GM23248 (cell line): ENCODE data around the gene MTG2. TPM values are rescaled to one million over a fixed set of nuclear protein-coding genes. Genes with fewer than 3 reads are reported as not detected.

Source experiments
- DNase-seq: peaks from one replicate; pipeline ENCODE4 v3.0.0-alpha.2; 2015
- H2AFZ ChIP-seq: fragments of 200-600 bp; sonication (generic); 2 replicates; pipeline ENCODE4 v1.6.1; 2016; ENCODE audit warnings: antibody characterized with exemption
- H3F3A ChIP-seq: fragments of 200-600 bp; sonication (generic); 2 replicates; pipeline ENCODE4 v1.6.1; 2016; ENCODE audit warnings: mild to moderate bottlenecking, antibody characterized with exemption, mixed run types; ENCODE audit not compliant: insufficient read depth
- H3K27ac ChIP-seq: fragments of 200-600 bp; sonication (generic); 2 replicates; pipeline ENCODE4 v1.5.1; 2016; ENCODE audit warnings: mild to moderate bottlenecking
- H3K27me3 ChIP-seq: fragments of 200-600 bp; sonication (generic); replicated peaks from 2 replicates; pipeline ENCODE4 v1.6.1; 2016; ENCODE audit warnings: mild to moderate bottlenecking; ENCODE audit not compliant: insufficient read depth
- H3K36me3 ChIP-seq: fragments of 200-600 bp; sonication (generic); 2 replicates; pipeline ENCODE4 v1.6.1; 2016; ENCODE audit warnings: low read depth, mild to moderate bottlenecking
- H3K4me1 ChIP-seq: fragments of 200-600 bp; sonication (generic); 2 replicates; pipeline ENCODE4 v1.6.1; 2016; ENCODE audit warnings: mild to moderate bottlenecking; ENCODE audit not compliant: insufficient read depth
- H3K4me2 ChIP-seq: fragments of 200-600 bp; sonication (generic); one replicate; pipeline ENCODE4 v1.6.1; 2016; ENCODE audit warnings: mild to moderate bottlenecking; ENCODE audit not compliant: unreplicated experiment
- H3K4me3 ChIP-seq: fragments of 200-600 bp; sonication (generic); 2 replicates; pipeline ENCODE4 v1.5.1; 2016; ENCODE audit warnings: mild to moderate bottlenecking
- H3K79me2 ChIP-seq: fragments of 200-600 bp; sonication (generic); 2 replicates; pipeline ENCODE4 v1.6.1; 2016; ENCODE audit warnings: mild to moderate bottlenecking; ENCODE audit not compliant: insufficient read depth
- H3K9ac ChIP-seq: fragments of 200-600 bp; sonication (generic); 2 replicates; pipeline ENCODE4 v1.6.1; 2016; ENCODE audit warnings: mild to moderate bottlenecking
- H3K9me2 ChIP-seq: fragments of 200-600 bp; sonication (generic); 2 replicates; pipeline ENCODE4 v1.6.1; 2016; ENCODE audit warnings: mixed run types, mild to moderate bottlenecking, moderate library complexity; ENCODE audit not compliant: insufficient read depth
- H3K9me3 ChIP-seq: fragments of 200-600 bp; sonication (generic); one replicate; pipeline ENCODE4 v1.6.1; 2017; ENCODE audit warnings: low read depth
- H4K20me1 ChIP-seq: fragments of 200-600 bp; sonication (generic); 2 replicates; pipeline ENCODE4 v1.6.0; 2016; ENCODE audit not compliant: insufficient read depth
- EZH2 ChIP-seq: fragments of 200-600 bp; sonication (generic); IDR thresholded peaks from 2 replicates; pipeline ENCODE4 v1.6.1; 2018; ENCODE audit warnings: antibody characterized with exemption, mild to moderate bottlenecking; ENCODE audit not compliant: insufficient read depth, poor library complexity, severe bottlenecking
- EZH2phosphoT487 ChIP-seq: fragments of 200-600 bp; sonication (generic); IDR thresholded peaks from 2 replicates; pipeline ENCODE4 v1.6.1; 2018; ENCODE audit warnings: antibody characterized with exemption, moderate library complexity, mild to moderate bottlenecking, low read depth; ENCODE audit not compliant: insufficient read depth
- WGBS, 2 experiments: methylation state at CpG; one replicate each; pipeline ENCODE4 v1.1.6; 2015 to 2017; ENCODE audit warnings: low lambda C conversion rate in 2 of 2, low coverage in 1 of 2; ENCODE audit errors: missing lambda C conversion rate in 2 of 2; 5-methylcytosine and 5-hydroxymethylcytosine counted together
- in situ Hi-C: fragments of 300-500 bp; cut with MboI; formaldehyde crosslinking; loops from 2 replicates; pipeline ENCODE4 v1.15.0; 2020
- polyA plus RNA-seq: library from polyadenylated mRNA; unstranded; fragments of >200 nt; fragmentation: Nextera tagmentation; extraction: Ambion mirVana; gene quantifications from 2 replicates; pipeline ENCODE4 v1.2.1, GENCODE V29; 2016
- total RNA-seq: library from RNA; depleted of rRNA; stranded (reverse); fragments of >200 nt; shearing (Covaris generic); gene quantifications from 2 replicates; pipeline ENCODE4 v1.2.3, GENCODE V29; 2014

The MTG2 gene
- total and polyA plus RNA-seq, 2 experiments from 2014 or later = 17.3 to 20.2 TPM

GRCh38 chr20:62227977-62228958, 45.4 kb downstream of the MTG2 start:
- Histone ChIP-seq H3K9ac (no peak overlapping the region), H3K27me3 (peaks cover 16% of the 10 kb centered on the region; the same call in 1 of the 2 replicates), H3K27ac (no peak overlapping the region)

GRCh38 chr20:62228982-62229545, 46.2 kb downstream of the MTG2 start:
- no peak overlapping the region for H3K4me2 ChIP-seq
- WGBS, 2 experiments = 67 to 68% methylated on average over 6 to 7 of the region's 7 CpGs
- H3K9ac ChIP-seq = no peak overlapping the region
- DNase-seq = no peak
- H3K9me2 ChIP-seq = no peaks in the 10 kb centered on the region
- H2AFZ ChIP-seq = no peak overlapping the region
- no peaks in the 10 kb centered on the region for H3F3A ChIP-seq
- H3K4me1 ChIP-seq = no peaks in the 10 kb centered on the region
- in situ Hi-C loops = no loop called here
- no peak overlapping the region for H3K27ac ChIP-seq
- TF ChIP-seq EZH2 (no peak), EZH2phosphoT487 (no peak)
- no peaks in the 10 kb centered on the region for H3K36me3 ChIP-seq
- no peaks in the 10 kb centered on the region for H3K9me3 ChIP-seq
- H3K79me2 ChIP-seq = no peaks in the 10 kb centered on the region
- no peaks in the 10 kb centered on the region for H4K20me1 ChIP-seq
- H3K4me3 ChIP-seq = no peak overlapping the region
- H3K27me3 ChIP-seq = peaks cover 16% of the 10 kb centered on the region; the same call in 1 of the 2 replicates

More at GRCh38 chr20:62227977-62228958, 45.4 kb downstream of the MTG2 start:
- Histone ChIP-seq H3K4me1 (no peaks in the 10 kb centered on the region), H3K9me2 (no peaks in the 10 kb centered on the region), H4K20me1 (no peaks in the 10 kb centered on the region), H3K4me2 (no peak overlapping the region), H3K9me3 (no peaks in the 10 kb centered on the region), H3F3A (no peaks in the 10 kb centered on the region), H3K36me3 (no peaks in the 10 kb centered on the region), H3K79me2 (no peaks in the 10 kb centered on the region), H2AFZ (no peak overlapping the region), H3K4me3 (no peak overlapping the region)
- DNase-seq = no peak
- in situ Hi-C loops = no loop called here
- 33 to 36% methylated on average over 33 to 35 of the region's 37 CpGs for WGBS, 2 experiments
- TF ChIP-seq EZH2phosphoT487 = no peak

GRCh38 chr20:62229667-62230066, 46.8 kb downstream of the MTG2 start:
- H3K36me3 ChIP-seq = no peaks in the 10 kb centered on the region
- H3K9ac ChIP-seq = no peak overlapping the region
- no peak for TF ChIP-seq EZH2
- no peak for TF ChIP-seq EZH2phosphoT487
- no peak overlapping the region for H3K4me2 ChIP-seq
- no peaks in the 10 kb centered on the region for H3K9me2 ChIP-seq
- H3K4me1 ChIP-seq = no peaks in the 10 kb centered on the region
- peaks cover 15% of the 10 kb centered on the region; the same call in 1 of the 2 replicates for H3K27me3 ChIP-seq
- no peak overlapping the region for H2AFZ ChIP-seq
- no peak overlapping the region for H3K27ac ChIP-seq
- no peak for DNase-seq
- H3K9me3 ChIP-seq = no peaks in the 10 kb centered on the region
- H3K79me2 ChIP-seq = no peaks in the 10 kb centered on the region
- no peak overlapping the region for H3K4me3 ChIP-seq
- in situ Hi-C loops = no loop called here
- no peaks in the 10 kb centered on the region for H3F3A ChIP-seq
- 38 to 50% methylated on average over 1 to 4 of the region's 4 CpGs for WGBS, 2 experiments
- no peaks in the 10 kb centered on the region for H4K20me1 ChIP-seq

GRCh38 chr20:62230276-62230675, 47.4 kb downstream of the MTG2 start:
- Histone ChIP-seq H3K4me1 (no peaks in the 10 kb centered on the region), H2AFZ (no peak overlapping the region), H3K9ac (no peak overlapping the region), H3K4me3 (no peak overlapping the region), H4K20me1 (no peaks in the 10 kb centered on the region), H3K9me2 (no peaks in the 10 kb centered on the region), H3K36me3 (no peaks in the 10 kb centered on the region), H3F3A (no peaks in the 10 kb centered on the region), H3K27me3 (peaks cover 9% of the 10 kb centered on the region; the same call in 1 of the 2 replicates), H3K27ac (no peak overlapping the region), H3K4me2 (no peak overlapping the region), H3K79me2 (no peaks in the 10 kb centered on the region), H3K9me3 (no peaks in the 10 kb centered on the region)
- TF ChIP-seq EZH2phosphoT487 = no peak
- WGBS, 2 experiments = 61 to 88% methylated on average over 1 to 2 of the region's 2 CpGs
- DNase-seq = no peak
- in situ Hi-C loops = no loop called here
